NCI-H1105 (cell line): ENCODE measurements around the gene NIPSNAP3A.
"Not testable (repeated sequence)": the region's sequence is repeated elsewhere in the genome, so short reads cannot be mapped to it uniquely, and the experiment has no call there.

ENCODE experiments used
- DNase-seq: peaks from one replicate; lab custom pipeline; 2025; lab: John Stamatoyannopoulos, UW

NIPSNAP3A gene

DNA sequence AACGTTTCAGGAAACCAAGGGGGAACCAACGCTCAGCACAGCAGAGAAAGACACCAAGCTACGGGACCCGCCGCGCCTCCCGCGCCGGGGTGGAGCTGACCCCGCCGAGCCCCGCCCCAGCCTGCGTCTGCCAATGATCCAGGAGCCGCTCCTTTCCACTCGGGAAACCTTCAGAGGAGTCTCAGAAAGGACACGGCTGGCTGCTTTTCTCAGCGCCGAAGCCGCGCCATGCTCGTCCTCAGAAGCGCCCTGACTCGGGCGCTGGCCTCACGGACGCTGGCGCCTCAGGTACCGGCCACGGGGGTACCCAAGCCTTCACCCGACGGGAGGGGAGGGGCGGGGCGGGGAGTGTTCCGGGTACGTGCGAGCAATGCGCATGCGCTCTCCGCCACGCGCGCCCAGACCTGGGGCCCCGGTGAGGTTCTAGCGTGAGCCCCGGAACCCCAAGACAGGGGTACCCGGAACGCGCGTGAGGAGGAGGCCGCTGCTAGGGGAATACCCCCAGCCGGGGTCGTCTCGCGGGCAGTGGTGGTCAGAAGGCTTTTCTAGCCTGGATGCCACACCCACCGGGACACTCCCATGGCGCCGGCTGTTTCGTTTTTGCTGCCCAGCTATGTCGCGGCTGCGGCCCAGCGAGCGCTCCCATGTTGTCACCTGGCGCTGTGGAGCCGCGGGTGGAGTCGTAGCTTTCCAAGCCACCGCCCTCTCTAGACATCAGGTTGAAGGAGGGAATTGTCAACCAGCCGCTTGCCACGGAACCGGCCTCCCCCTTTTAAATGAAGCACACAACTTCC lies at the start of gene NIPSNAP3A:
NIPSNAP3A (plus strand) TSS at position 119 of the 794 bp plus-strand sequence; CDS start at position 229, 110 bp downstream.
- peak; percentile 76 for DNase-seq

GRCh38 chr9:104700306-104700705 lies 47.2 kb upstream of the NIPSNAP3A start:
- no peak for DNase-seq

DNA sequence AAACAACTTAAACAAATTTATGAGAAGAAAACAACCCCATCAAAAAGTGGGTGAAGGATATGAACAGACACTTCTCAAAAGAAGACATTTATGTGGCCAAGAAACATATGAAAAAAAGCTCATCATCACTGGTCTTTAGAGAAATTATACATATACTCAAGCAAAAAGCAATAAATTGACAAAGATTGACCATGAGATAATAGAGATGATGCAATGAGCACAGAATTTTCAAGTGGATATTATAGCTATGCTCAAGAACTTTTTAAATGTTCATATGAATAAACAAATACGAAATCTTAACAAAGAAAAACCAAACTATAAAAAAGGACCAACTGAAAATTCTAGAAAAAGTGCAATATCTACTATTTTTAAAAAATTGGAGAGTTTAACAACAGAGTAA lies 38.7 kb upstream of the NIPSNAP3A start:
- DNase-seq: not testable (repeated sequence)

DNA sequence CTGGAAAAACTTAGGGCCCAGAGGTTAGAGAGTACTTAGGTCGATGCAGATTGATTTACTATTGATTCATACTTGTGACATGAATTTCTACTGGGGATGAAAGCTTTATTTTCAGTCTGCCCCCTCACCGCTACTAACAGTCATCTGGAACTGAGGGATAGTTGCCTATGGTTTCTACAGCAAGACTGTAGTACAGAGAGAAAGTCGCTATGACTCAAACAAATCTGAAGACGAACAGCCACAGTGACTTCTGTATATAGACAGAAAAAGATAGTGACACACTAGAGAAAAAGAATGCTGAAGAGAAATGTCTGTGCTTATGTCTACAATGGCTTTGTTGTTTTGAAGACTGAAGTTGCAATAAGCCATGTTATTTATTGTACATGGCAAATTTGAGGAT lies 35.9 kb upstream of the NIPSNAP3A start:
- no peak for DNase-seq

DNA sequence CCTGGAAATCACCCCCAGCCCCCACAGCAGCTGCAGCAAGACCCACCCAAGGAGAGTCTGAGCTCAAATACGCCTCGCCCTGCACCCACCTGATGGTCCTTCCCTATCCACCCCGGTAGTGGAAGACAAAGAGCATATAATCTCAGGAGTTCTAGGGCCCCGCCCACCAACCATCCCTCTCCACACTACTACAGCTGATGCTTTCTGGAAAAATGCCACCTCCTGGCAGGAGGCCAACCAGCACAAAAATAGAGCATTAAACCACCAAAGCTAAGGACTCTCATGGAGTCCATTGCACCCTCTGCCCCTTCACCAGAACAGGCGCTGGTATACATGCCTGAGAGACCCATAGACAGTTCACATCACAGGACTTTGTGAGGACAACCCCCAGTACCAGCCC lies 22.5 kb upstream of the NIPSNAP3A start:
- peak; percentile 28 for DNase-seq

DNA sequence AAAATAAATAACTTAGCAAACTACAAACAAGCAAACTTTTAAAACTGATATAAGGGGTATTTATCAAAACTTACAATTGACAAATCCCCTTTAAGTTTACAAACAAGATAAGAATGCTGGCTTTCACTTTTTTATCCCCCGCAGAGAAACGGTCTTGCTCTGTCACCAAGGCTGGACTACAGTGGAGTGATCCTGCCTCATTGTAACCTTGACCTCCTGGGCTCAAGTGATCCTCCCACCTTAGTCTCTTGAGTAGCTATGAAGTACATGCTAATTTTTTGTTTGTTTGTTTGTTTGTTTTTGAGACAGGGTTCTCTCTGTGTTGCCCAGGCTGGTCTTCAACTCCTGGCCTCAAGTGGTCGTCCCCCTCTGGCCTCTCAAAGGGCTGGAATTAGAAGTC lies 9.0 kb upstream of the NIPSNAP3A start:
- DNase-seq: no peak

- DNase-seq: no peak
These were observed 6.9 kb upstream of the NIPSNAP3A start for GRCh38 chr9:104740621-104741020.

DNA sequence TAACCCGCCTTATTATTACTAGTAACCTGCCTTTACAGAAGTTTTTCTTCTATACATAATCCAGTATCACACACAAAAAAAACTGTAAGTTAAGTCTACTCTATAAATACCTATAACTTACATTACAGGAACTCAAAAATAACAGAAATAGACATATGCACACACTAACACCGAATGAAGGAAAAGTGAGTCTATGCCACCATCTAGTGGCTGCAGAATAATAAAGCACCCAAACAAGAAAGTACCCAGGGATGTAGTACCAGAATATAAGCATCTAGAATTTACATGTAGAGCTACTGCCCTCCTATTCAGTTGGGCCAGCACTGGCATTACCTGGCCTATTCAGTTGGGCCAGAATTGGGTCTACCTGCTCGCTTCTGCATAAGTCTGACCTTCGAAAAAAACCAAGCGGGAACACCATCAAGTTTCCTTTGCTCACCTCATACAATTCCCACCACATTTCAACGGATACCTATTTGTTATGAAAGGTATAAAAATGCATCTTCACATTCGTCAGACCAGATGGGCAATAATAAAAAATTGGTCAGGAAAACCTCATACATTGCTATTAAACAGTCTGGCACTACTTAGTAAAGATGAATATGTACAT lies 4.0 kb upstream of the NIPSNAP3A start:
- peak; percentile 26 for DNase-seq

- no peak for DNase-seq
These were observed 1.6 kb upstream of the NIPSNAP3A start for GRCh38 chr9:104745852-104746251.

DNA sequence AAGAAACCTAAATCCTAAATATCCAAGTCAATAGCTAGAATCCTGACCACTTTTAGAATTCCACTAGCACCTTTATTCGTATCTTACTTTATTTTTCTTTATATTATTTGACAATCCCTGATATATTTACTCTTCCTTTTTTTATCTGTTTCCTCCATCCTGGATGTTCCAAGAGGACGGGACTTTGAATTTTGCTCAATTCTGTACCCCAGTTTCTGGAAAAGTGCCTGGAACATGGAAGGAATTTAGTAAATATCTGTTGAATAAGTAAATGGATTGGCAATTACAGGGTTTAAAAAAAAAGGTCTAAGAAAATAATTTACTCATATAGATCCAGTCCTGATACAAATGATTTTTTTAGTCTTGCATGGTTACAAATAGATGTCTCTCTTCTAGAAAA lies 1.2 kb upstream of the NIPSNAP3A start:
- DNase-seq: no peak

DNA sequence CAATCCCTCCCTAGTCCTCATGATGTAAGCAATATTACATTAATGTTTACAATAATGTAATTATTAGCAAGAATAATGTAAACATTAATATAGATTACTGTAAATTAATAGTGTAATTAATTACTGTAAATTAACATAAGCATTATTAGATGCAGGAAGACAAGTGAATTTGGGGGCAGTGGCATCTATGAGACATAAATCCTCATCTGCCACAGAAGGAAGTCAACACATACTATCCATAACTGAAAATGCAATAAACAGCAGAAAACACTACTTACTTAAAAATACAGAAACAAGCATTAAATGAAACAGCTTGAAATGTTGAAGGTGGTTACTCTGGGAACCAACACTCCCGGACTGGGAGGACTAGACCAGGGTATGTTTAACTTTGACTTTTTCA lies 685 bp upstream of the NIPSNAP3A start:
- no peak for DNase-seq

DNA sequence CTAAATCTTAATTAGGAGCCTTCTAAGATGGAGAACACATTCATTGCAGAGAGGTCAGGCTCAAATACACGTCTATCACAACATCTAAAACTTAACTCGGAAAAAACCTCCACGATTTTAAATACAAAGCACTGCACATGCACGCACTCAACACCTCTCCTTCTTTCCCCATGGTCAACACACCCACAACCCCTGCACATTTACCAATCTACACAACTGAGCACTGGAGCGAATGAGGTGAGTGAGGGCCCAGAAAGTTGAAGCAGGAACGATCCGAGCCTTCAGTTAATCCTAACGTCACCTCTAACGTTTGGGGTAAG lies 278 bp upstream of the NIPSNAP3A start:
- no peak for DNase-seq

DNA sequence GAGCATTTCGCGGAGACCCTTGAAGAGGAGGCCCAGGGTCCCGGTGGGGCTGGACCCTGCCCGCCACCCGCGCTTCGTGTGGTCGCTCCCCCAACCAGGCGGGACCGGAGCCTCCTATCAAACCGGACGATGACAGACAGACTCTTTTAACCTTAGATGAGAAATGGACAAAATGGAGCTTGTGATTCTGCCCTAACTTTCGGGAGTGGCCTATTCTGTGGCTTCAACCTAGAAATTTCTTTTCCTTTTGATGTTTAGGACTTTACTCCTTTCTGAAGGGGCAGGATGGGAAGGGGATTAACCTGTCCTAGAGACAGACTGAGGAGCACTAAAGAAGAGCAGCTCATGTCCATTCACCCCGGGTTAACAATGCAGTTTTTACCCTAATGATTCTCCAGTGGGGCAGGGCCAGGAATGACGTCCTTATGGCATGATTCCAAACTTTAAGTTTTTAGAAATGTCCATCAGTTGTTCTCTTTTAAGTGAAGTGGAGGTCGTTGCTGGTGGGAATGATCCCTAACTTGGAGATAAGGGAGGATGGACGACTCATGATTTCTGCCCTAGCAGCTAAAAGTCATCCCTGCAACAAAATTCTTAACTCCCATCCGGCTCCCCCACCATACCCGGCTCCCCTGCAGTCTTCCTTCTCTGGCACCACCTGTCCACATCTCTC lies 1.0 kb downstream of the NIPSNAP3A start:
- DNase-seq: no peak

GRCh38 chr9:104750185-104750767 lies 2.8 kb downstream of the NIPSNAP3A start:
- no peak for DNase-seq

- DNase-seq: no peak
These were observed 11.5 kb downstream of the NIPSNAP3A start for GRCh38 chr9:104758974-104759373.

- DNase-seq: no peak
These were observed 17.7 kb downstream of the NIPSNAP3A start for GRCh38 chr9:104765138-104765537.

- no peak for DNase-seq
These were observed 18.5 kb downstream of the NIPSNAP3A start for GRCh38 chr9:104766025-104766424.

GRCh38 chr9:104767507-104767906 lies 20.0 kb downstream of the NIPSNAP3A start:
- no peak for DNase-seq

DNA sequence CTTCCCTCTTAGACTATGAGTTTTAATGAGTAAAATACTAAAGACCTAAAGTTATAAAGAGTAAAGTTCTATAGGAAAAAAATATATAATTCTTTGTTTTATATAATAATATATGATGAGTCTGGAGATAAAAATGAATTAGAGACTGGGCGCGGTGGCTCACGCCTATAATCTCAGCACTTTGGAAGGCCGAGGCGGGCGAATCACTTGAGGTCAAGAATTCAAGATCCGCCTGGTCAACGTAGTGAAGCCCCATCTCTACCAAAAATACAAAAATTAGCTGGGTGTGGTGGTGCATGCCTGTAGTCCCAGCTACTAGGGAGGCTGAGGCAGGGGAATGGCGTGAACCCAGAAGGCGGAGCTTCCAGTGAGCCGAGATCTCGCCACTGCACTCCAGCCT lies 21.5 kb downstream of the NIPSNAP3A start:
- not testable (repeated sequence) for DNase-seq

DNA sequence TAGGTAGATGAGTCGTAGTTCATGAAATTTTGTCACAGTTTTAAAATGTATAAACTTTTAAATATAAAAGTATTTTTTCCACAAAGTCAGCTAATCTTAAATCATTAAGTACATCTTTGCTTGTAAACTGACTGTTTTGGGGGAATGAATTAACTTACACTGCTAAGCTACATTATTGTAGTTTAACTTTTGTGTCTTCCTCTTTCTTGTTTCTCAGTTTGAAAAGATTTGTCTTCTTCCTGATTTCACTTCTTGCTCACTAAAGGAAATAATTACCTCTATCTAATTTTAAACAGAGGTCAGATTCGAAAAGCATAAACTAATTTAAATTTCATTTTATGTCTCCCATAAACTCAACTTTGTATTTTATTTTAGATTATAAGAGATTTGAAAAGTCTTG lies 22.2 kb downstream of the NIPSNAP3A start:
- no peak for DNase-seq

GRCh38 chr9:104772714-104773510 lies 25.4 kb downstream of the NIPSNAP3A start:
- DNase-seq: no peak

GRCh38 chr9:104774132-104774531 lies 26.6 kb downstream of the NIPSNAP3A start:
- no peak for DNase-seq
